Activated B cell treated with CpG ODN at 0.5 μM for 24 hours (primary cell): ENCODE data around the gene STK35. TPM values are rescaled to one million over a fixed set of nuclear protein-coding genes. Genes with fewer than 3 reads are reported as not detected.

ENCODE experiments used
- ATAC-seq: fragments of 200-7000 bp; cut with Tn5 transposase; one replicate; pipeline ENCODE4 v1.10.0; 2021; ENCODE audit warnings: low read depth, mild to moderate bottlenecking, moderate library complexity
- CTCF ChIA-PET: fragments of 350-600 bp; sonication (Branson Sonifier 250); formaldehyde crosslinking; loops from one replicate; lab custom pipeline; 2021; ENCODE audit warnings: antibody characterized with exemption; lab: Charles Lee
- POLR2A ChIA-PET: fragments of 350-600 bp; sonication (Branson Sonifier 250); formaldehyde crosslinking; loops from one replicate; lab custom pipeline; 2021; ENCODE audit warnings: antibody characterized with exemption; lab: Charles Lee
- DNase-seq: peaks from one replicate; pipeline ENCODE4 v3.0.0; 2022
- H3K27ac Mint-ChIP-seq: one replicate; pipeline ENCODE4 v1.8.0; 2020; ENCODE audit warnings: mixed read lengths
- H3K27me3 Mint-ChIP-seq: one replicate; pipeline ENCODE4 v1.8.0; 2021; ENCODE audit warnings: mixed read lengths
- H3K36me3 Mint-ChIP-seq: one replicate; pipeline ENCODE4 v1.8.0; 2021; ENCODE audit warnings: low read depth, mixed read lengths
- H3K4me1 Mint-ChIP-seq: one replicate; pipeline ENCODE4 v1.8.0; 2021; ENCODE audit warnings: mixed read lengths
- H3K4me3 Mint-ChIP-seq: one replicate; pipeline ENCODE4 v1.8.0; 2020; ENCODE audit warnings: mild to moderate bottlenecking, mixed read lengths
- H3K9me3 Mint-ChIP-seq: one replicate; pipeline ENCODE4 v1.8.0; 2020; ENCODE audit warnings: mixed read lengths
- intact Hi-C: fragments of 100-400 bp; cut with micrococcal nuclease; formaldehyde crosslinking; loops from one replicate; pipeline ENCODE4 v1.15.1; 2024
- total RNA-seq: library from RNA; stranded (reverse); gene quantifications from 2 replicates; pipeline ENCODE4 v1.2.3, GENCODE V29; 2022
- TF ChIP-seq, protein P1 (sequence below): fragments of 200-600 bp; IDR thresholded peaks from one replicate; pipeline ENCODE4 v1.8.0; 2022; ENCODE audit warnings: antibody characterized with exemption, mild to moderate bottlenecking

STK35 gene
- total RNA-seq, 1 donor from 2014 or later, result 17.6 TPM

GRCh38 chr20:2122936-2123335, 21.3 kb downstream of the STK35 start:
- POLR2A ChIA-PET, result interaction anchor here (2.1 kb wide), 1 partner anchor 20 kb away, joined by 12 read pairs; no protein-coding TSS in a partner anchor
- intact Hi-C loops, result no loop called here
- no peaks in the 10 kb centered on the region for H3K27me3 Mint-ChIP-seq
- TF ChIP-seq, protein P1, sequence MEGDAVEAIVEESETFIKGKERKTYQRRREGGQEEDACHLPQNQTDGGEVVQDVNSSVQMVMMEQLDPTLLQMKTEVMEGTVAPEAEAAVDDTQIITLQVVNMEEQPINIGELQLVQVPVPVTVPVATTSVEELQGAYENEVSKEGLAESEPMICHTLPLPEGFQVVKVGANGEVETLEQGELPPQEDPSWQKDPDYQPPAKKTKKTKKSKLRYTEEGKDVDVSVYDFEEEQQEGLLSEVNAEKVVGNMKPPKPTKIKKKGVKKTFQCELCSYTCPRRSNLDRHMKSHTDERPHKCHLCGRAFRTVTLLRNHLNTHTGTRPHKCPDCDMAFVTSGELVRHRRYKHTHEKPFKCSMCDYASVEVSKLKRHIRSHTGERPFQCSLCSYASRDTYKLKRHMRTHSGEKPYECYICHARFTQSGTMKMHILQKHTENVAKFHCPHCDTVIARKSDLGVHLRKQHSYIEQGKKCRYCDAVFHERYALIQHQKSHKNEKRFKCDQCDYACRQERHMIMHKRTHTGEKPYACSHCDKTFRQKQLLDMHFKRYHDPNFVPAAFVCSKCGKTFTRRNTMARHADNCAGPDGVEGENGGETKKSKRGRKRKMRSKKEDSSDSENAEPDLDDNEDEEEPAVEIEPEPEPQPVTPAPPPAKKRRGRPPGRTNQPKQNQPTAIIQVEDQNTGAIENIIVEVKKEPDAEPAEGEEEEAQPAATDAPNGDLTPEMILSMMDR, result no peak
- no peak overlapping the region for H3K4me3 Mint-ChIP-seq
- DNase-seq, result no peak
- no peak for ATAC-seq
- no peaks in the 10 kb centered on the region for H3K9me3 Mint-ChIP-seq
- peaks cover 74% of the 10 kb centered on the region for H3K4me1 Mint-ChIP-seq
- CTCF ChIA-PET, result interaction anchor here (0.9 kb wide), 1 partner anchor 53 kb away, joined by 3 read pairs; no protein-coding TSS in a partner anchor
- peaks cover 37% of the 10 kb centered on the region for H3K36me3 Mint-ChIP-seq
- H3K27ac Mint-ChIP-seq, result no peak overlapping the region

GRCh38 chr20:2123720-2124119, 22.1 kb downstream of the STK35 start:
- H3K27me3 Mint-ChIP-seq, result no peaks in the 10 kb centered on the region
- H3K36me3 Mint-ChIP-seq, result peaks cover 39% of the 10 kb centered on the region
- ATAC-seq (no peak), DNase-seq (no peak)
- intact Hi-C loops, result loop anchor here (1.0 kb wide), 1 partner anchor 21 kb away; no protein-coding TSS in a partner anchor
- H3K27ac Mint-ChIP-seq, result no peak overlapping the region
- H3K9me3 Mint-ChIP-seq, result no peaks in the 10 kb centered on the region
- POLR2A ChIA-PET, result interaction anchor here (2.1 kb wide), 1 partner anchor 21 kb away, joined by 12 read pairs; no protein-coding TSS in a partner anchor
- TF ChIP-seq, protein P1, result no peak
- peaks cover 75% of the 10 kb centered on the region for H3K4me1 Mint-ChIP-seq
- H3K4me3 Mint-ChIP-seq, result no peak overlapping the region
- CTCF ChIA-PET, result no interaction called here

GRCh38 chr20:2124564-2125213, 23.1 kb downstream of the STK35 start:
- no peaks in the 10 kb centered on the region for H3K27me3 Mint-ChIP-seq
- H3K4me3 Mint-ChIP-seq, result peak overlapping the region; percentile 2
- CTCF ChIA-PET, result interaction anchor here (0.8 to 1.7 kb wide), 6 partner anchors 22 to 322 kb away, joined by 3 to 7 read pairs (median 4); no protein-coding TSS in a partner anchor
- peaks cover 72% of the 10 kb centered on the region for H3K4me1 Mint-ChIP-seq
- POLR2A ChIA-PET, result interaction anchor here (2.1 kb wide), 1 partner anchor 22 kb away, joined by 12 read pairs; no protein-coding TSS in a partner anchor
- TF ChIP-seq, protein P1, result no peak
- H3K9me3 Mint-ChIP-seq, result no peaks in the 10 kb centered on the region
- peaks cover 35% of the 10 kb centered on the region for H3K36me3 Mint-ChIP-seq
- intact Hi-C loops, result loop anchor here (1.0 to 5.0 kb wide), 2 partner anchors 22 to 618 kb away; no protein-coding TSS in a partner anchor
- ATAC-seq, result peak; percentile 84
- H3K27ac Mint-ChIP-seq, result peak overlapping the region; percentile 44
- peak; percentile 19 for DNase-seq

- H3K27ac Mint-ChIP-seq, result peak overlapping the region; percentile 24
- ChIA-PET POLR2A (no interaction called here), CTCF (interaction anchor here (1.1 to 1.7 kb wide), 2 partner anchors 23 to 161 kb away, joined by 3 to 7 read pairs; no protein-coding TSS in a partner anchor)
- intact Hi-C loops, result loop anchor here (5.0 kb wide), 1 partner anchor 617 kb away; no protein-coding TSS in a partner anchor
- no peak overlapping the region for H3K4me3 Mint-ChIP-seq
- no peaks in the 10 kb centered on the region for H3K27me3 Mint-ChIP-seq
- H3K36me3 Mint-ChIP-seq, result peaks cover 26% of the 10 kb centered on the region
- H3K4me1 Mint-ChIP-seq, result peaks cover 65% of the 10 kb centered on the region
- ATAC-seq (no peak), DNase-seq (no peak)
- TF ChIP-seq, protein P1, result no peak
- no peaks in the 10 kb centered on the region for H3K9me3 Mint-ChIP-seq
Observed at GRCh38 chr20:2125474-2126112, 24.0 kb downstream of the STK35 start.

GRCh38 chr20:2127238-2127637, 25.6 kb downstream of the STK35 start:
- Mint-ChIP-seq H3K4me3 (no peak overlapping the region), H3K36me3 (peaks cover 23% of the 10 kb centered on the region), H3K27me3 (no peaks in the 10 kb centered on the region), H3K4me1 (peaks cover 60% of the 10 kb centered on the region), H3K27ac (no peak overlapping the region), H3K9me3 (no peaks in the 10 kb centered on the region)
- no peak for DNase-seq
- intact Hi-C loops, result loop anchor here (5.0 kb wide), 1 partner anchor 615 kb away; no protein-coding TSS in a partner anchor
- TF ChIP-seq, protein P1, result no peak
- ChIA-PET CTCF (no interaction called here), POLR2A (no interaction called here)
- no peak for ATAC-seq
